ENCODE measurements around the gene MICAL3.

Gene MICAL3

DNA sequence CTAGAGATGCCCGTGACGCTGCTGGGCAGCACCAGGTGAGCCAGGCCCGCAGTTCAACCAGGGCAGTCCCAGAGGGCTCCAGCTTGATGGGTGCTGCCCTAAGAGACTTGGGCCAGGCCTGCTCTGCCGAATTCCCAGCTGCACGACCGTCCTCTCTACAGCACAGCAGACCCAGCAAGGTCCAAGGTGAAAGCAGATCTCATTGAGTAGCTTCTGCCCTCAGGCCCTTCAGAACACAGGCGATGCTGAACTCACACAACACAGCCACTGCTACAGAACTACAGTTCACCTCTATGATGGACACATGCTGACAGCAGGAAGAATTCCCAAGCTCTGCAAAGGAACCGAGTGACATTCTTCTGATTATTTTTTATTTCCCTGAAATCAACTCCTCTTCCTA lies 81.6 kb downstream of the MICAL3 start:
- H4K12ac ChIP-seq (ENCODE audit: low read depth, low read length) = no peak overlapping the region
- no peak overlapping the region for H3K4me3 ChIP-seq (ENCODE audit: low read depth, low read length)
- H3K9me3 ChIP-seq (ENCODE audit: insufficient read depth, low read depth, low read length) = no peaks in the 10 kb centered on the region
- DNase-seq = no peak
- no peak overlapping the region for H4K8ac ChIP-seq (ENCODE audit: low read depth, low read length)
- H3K18ac ChIP-seq (ENCODE audit: low read length) = no peak overlapping the region
- H3K4me1 ChIP-seq (ENCODE audit: control insufficient read depth in 1 of 2, insufficient read depth in 2 of 2, low read length in 2 of 2) = peaks cover 6 to 16% of the 10 kb centered on the region in 2 experiments
- H3K4ac ChIP-seq (ENCODE audit: low read depth, low read length) = no peak overlapping the region
- no peaks in the 10 kb centered on the region for H3K79me1 ChIP-seq (ENCODE audit: low read length)
- no peaks in the 10 kb centered on the region for H3K36me3 ChIP-seq (ENCODE audit: control insufficient read depth in 1 of 2, insufficient read depth in 2 of 2, low read length in 2 of 2)
- no peaks in the 10 kb centered on the region for H3K79me2 ChIP-seq (ENCODE audit: control insufficient read depth, insufficient read depth, low read length, poor library complexity)
- no peak overlapping the region for H3K14ac ChIP-seq (ENCODE audit: low read length)
- H3K9ac ChIP-seq (ENCODE audit: low read length) = no peak overlapping the region
- H4K91ac ChIP-seq (ENCODE audit: low read depth, low read length) = no peak overlapping the region
- H3K4me2 ChIP-seq (ENCODE audit: low read length) = no peak overlapping the region
- no peak overlapping the region for H2BK12ac ChIP-seq (ENCODE audit: low read length)
- H2AK5ac ChIP-seq (ENCODE audit: low read length) = no peak overlapping the region
- WGBS (ENCODE audit: extremely low coverage, insufficient coverage, insufficient read length) = no CpG with 5 or more reads among the region's 8 CpGs
- H3K23ac ChIP-seq (ENCODE audit: low read length) = no peak overlapping the region
- H2BK120ac ChIP-seq (ENCODE audit: insufficient read depth, low read length, poor library complexity) = no peak overlapping the region
- H2AFZ ChIP-seq (ENCODE audit: insufficient read depth, low read length, poor library complexity) = no peak overlapping the region
- no peaks in the 10 kb centered on the region for H3K27me3 ChIP-seq (ENCODE audit: insufficient read depth, low read length)
- no peak overlapping the region for H2BK5ac ChIP-seq (ENCODE audit: low read depth, low read length, poor library complexity)
- H3K27ac ChIP-seq (ENCODE audit: low read depth, low read length) = no peak overlapping the region

DNA sequence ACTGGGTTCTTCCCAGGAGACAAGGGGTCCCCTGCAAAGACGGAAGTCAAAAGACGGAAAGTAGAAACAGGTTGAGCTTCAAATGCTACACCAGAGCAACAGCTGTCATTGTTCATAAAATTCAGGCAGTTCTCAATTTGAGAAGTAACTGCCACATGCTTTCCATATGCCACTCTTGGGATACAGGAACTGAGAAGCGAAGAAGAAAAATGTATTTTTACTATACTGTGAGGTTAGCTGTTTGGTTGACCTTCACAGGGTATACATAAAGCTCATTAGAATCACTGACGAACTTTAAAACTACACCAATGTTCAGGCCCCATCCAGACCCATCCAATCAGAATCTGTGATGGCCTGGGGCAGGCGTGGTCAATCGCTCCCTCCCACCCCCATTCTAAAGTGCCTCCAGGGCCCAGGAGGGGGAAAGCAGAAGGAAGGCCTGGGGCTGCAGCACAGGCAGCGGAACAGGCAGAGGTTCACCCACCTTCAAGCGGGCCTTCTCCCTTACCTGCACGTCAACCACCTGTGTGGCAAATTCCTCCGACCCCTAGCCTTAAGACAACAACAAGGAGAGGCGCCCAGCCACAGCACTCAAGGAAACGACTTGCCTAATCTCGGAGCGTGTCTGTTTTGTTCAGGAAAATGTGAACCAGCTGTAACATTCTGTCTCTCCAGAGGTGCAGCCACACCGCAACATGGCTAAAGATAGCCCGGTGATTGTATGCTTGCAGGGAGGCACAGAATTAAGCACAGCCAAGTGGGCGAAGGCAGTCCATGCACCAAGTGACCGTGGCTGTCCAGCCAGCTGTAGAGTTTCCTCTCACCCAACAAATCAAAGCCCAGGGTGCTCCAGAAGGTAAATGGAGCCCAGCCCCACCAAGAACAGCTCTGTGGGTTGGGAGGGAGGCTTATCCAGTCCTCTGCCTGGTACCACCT lies 82.6 kb downstream of the MICAL3 start:
- H2AK5ac ChIP-seq (ENCODE audit: low read length) = no peak overlapping the region
- H4K8ac ChIP-seq (ENCODE audit: low read depth, low read length) = no peak overlapping the region
- no peaks in the 10 kb centered on the region for H3K9me3 ChIP-seq (ENCODE audit: insufficient read depth, low read depth, low read length)
- H3K18ac ChIP-seq (ENCODE audit: low read length) = peak overlapping the region; percentile 34
- H3K4me3 ChIP-seq (ENCODE audit: low read depth, low read length) = no peak overlapping the region
- H3K36me3 ChIP-seq (ENCODE audit: control insufficient read depth in 1 of 2, insufficient read depth in 2 of 2, low read length in 2 of 2) = no peaks in the 10 kb centered on the region
- H4K12ac ChIP-seq (ENCODE audit: low read depth, low read length) = no peak overlapping the region
- no peak overlapping the region for H3K27ac ChIP-seq (ENCODE audit: low read depth, low read length)
- no peak overlapping the region for H2BK12ac ChIP-seq (ENCODE audit: low read length)
- no peaks in the 10 kb centered on the region for H3K79me2 ChIP-seq (ENCODE audit: control insufficient read depth, insufficient read depth, low read length, poor library complexity)
- no peak overlapping the region for H4K91ac ChIP-seq (ENCODE audit: low read depth, low read length)
- DNase-seq = peak; percentile 75 to 78
- H2AFZ ChIP-seq (ENCODE audit: insufficient read depth, low read length, poor library complexity) = no peak overlapping the region
- peaks cover 6 to 16% of the 10 kb centered on the region in 2 experiments for H3K4me1 ChIP-seq (ENCODE audit: control insufficient read depth in 1 of 2, insufficient read depth in 2 of 2, low read length in 2 of 2)
- no peak overlapping the region for H3K9ac ChIP-seq (ENCODE audit: low read length)
- no CpG with 5 or more reads among the region's 18 CpGs for WGBS (ENCODE audit: extremely low coverage, insufficient coverage, insufficient read length)
- no peak overlapping the region for H2BK5ac ChIP-seq (ENCODE audit: low read depth, low read length, poor library complexity)
- no peak overlapping the region for H3K4me2 ChIP-seq (ENCODE audit: low read length)
- H3K14ac ChIP-seq (ENCODE audit: low read length) = no peak overlapping the region
- H3K79me1 ChIP-seq (ENCODE audit: low read length) = no peaks in the 10 kb centered on the region
- no peak overlapping the region for H2BK120ac ChIP-seq (ENCODE audit: insufficient read depth, low read length, poor library complexity)
- no peak overlapping the region for H3K4ac ChIP-seq (ENCODE audit: low read depth, low read length)
- H3K23ac ChIP-seq (ENCODE audit: low read length) = no peak overlapping the region
- no peaks in the 10 kb centered on the region for H3K27me3 ChIP-seq (ENCODE audit: insufficient read depth, low read length)

DNA sequence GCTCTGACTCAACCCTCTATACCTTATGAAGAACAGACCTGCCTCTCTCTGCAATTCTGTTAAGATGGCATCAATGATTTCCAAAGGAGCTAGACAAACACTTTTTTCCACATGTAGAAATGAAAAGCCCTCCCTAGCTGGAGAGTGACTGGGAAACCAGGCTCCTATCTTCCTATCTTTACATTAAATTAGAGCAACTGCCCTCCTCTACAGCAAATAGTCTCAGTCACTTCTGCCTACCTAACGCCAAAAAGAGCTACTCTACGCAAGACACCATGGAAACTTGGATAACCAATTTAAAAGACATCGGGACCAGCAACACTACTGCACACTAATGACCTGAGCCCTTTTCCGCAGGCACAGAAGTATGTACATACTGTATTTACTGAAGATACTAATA lies 84.8 kb downstream of the MICAL3 start:
- H2AK5ac ChIP-seq (ENCODE audit: low read length) = no peak overlapping the region
- no peak overlapping the region for H3K23ac ChIP-seq (ENCODE audit: low read length)
- no peaks in the 10 kb centered on the region for H3K27me3 ChIP-seq (ENCODE audit: insufficient read depth, low read length)
- no peaks in the 10 kb centered on the region for H3K36me3 ChIP-seq (ENCODE audit: control insufficient read depth in 1 of 2, insufficient read depth in 2 of 2, low read length in 2 of 2)
- no peak overlapping the region for H3K4me2 ChIP-seq (ENCODE audit: low read length)
- H2BK120ac ChIP-seq (ENCODE audit: insufficient read depth, low read length, poor library complexity) = no peak overlapping the region
- WGBS (ENCODE audit: extremely low coverage, insufficient coverage, insufficient read length) = no CpG with 5 or more reads among the region's 4 CpGs
- H4K8ac ChIP-seq (ENCODE audit: low read depth, low read length) = no peak overlapping the region
- H4K91ac ChIP-seq (ENCODE audit: low read depth, low read length) = no peak overlapping the region
- DNase-seq = no peak
- H3K18ac ChIP-seq (ENCODE audit: low read length) = no peak overlapping the region
- peaks cover 6 to 16% of the 10 kb centered on the region in 2 experiments for H3K4me1 ChIP-seq (ENCODE audit: control insufficient read depth in 1 of 2, insufficient read depth in 2 of 2, low read length in 2 of 2)
- no peaks in the 10 kb centered on the region for H3K79me1 ChIP-seq (ENCODE audit: low read length)
- no peak overlapping the region for H3K14ac ChIP-seq (ENCODE audit: low read length)
- H2BK5ac ChIP-seq (ENCODE audit: low read depth, low read length, poor library complexity) = no peak overlapping the region
- H3K9me3 ChIP-seq (ENCODE audit: insufficient read depth, low read depth, low read length) = no peaks in the 10 kb centered on the region
- H2BK12ac ChIP-seq (ENCODE audit: low read length) = no peak overlapping the region
- no peaks in the 10 kb centered on the region for H3K79me2 ChIP-seq (ENCODE audit: control insufficient read depth, insufficient read depth, low read length, poor library complexity)
- no peak overlapping the region for H3K9ac ChIP-seq (ENCODE audit: low read length)
- no peak overlapping the region for H3K27ac ChIP-seq (ENCODE audit: low read depth, low read length)
- H3K4ac ChIP-seq (ENCODE audit: low read depth, low read length) = no peak overlapping the region
- no peak overlapping the region for H3K4me3 ChIP-seq (ENCODE audit: low read depth, low read length)
- no peak overlapping the region for H4K12ac ChIP-seq (ENCODE audit: low read depth, low read length)
- H2AFZ ChIP-seq (ENCODE audit: insufficient read depth, low read length, poor library complexity) = no peak overlapping the region

DNA sequence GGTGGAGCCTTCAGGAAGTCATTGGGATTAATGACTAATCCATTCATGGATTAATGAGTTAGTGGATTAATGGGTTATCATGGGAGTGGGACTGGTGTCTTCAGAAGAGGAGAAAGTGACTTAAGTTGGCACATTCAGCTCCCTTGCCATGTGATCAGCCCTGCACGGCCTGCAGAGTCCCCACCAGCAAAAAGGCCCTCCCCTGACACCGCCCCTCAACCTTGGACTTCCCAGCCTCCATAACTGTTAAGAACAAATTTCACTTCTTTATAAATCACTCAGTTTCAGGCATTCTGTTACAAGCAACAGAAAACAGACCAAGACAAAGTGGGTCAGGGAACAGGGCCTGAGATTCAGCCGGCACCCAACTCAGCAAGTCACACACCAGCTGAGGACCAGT lies 85.3 kb downstream of the MICAL3 start:
- H3K79me1 ChIP-seq (ENCODE audit: low read length) = no peaks in the 10 kb centered on the region
- no peak overlapping the region for H3K4ac ChIP-seq (ENCODE audit: low read depth, low read length)
- H3K27ac ChIP-seq (ENCODE audit: low read depth, low read length) = no peak overlapping the region
- no peak overlapping the region for H4K91ac ChIP-seq (ENCODE audit: low read depth, low read length)
- H3K18ac ChIP-seq (ENCODE audit: low read length) = no peak overlapping the region
- H4K8ac ChIP-seq (ENCODE audit: low read depth, low read length) = no peak overlapping the region
- H3K9ac ChIP-seq (ENCODE audit: low read length) = no peak overlapping the region
- H3K4me1 ChIP-seq (ENCODE audit: control insufficient read depth in 1 of 2, insufficient read depth in 2 of 2, low read length in 2 of 2) = peaks cover 6 to 14% of the 10 kb centered on the region in 2 experiments
- WGBS (ENCODE audit: extremely low coverage, insufficient coverage, insufficient read length) = no CpG with 5 or more reads among the region's 3 CpGs
- H3K9me3 ChIP-seq (ENCODE audit: insufficient read depth, low read depth, low read length) = no peaks in the 10 kb centered on the region
- H2AFZ ChIP-seq (ENCODE audit: insufficient read depth, low read length, poor library complexity) = no peak overlapping the region
- H2BK12ac ChIP-seq (ENCODE audit: low read length) = no peak overlapping the region
- H3K27me3 ChIP-seq (ENCODE audit: insufficient read depth, low read length) = no peaks in the 10 kb centered on the region
- H3K23ac ChIP-seq (ENCODE audit: low read length) = no peak overlapping the region
- no peak overlapping the region for H3K14ac ChIP-seq (ENCODE audit: low read length)
- no peaks in the 10 kb centered on the region for H3K36me3 ChIP-seq (ENCODE audit: control insufficient read depth in 1 of 2, insufficient read depth in 2 of 2, low read length in 2 of 2)
- no peak overlapping the region for H2BK120ac ChIP-seq (ENCODE audit: insufficient read depth, low read length, poor library complexity)
- no peak overlapping the region for H4K12ac ChIP-seq (ENCODE audit: low read depth, low read length)
- H3K4me2 ChIP-seq (ENCODE audit: low read length) = no peak overlapping the region
- no peak overlapping the region for H2BK5ac ChIP-seq (ENCODE audit: low read depth, low read length, poor library complexity)
- no peaks in the 10 kb centered on the region for H3K79me2 ChIP-seq (ENCODE audit: control insufficient read depth, insufficient read depth, low read length, poor library complexity)
- no peak overlapping the region for H3K4me3 ChIP-seq (ENCODE audit: low read depth, low read length)
- no peak for DNase-seq
- no peak overlapping the region for H2AK5ac ChIP-seq (ENCODE audit: low read length)
